ENCODE data around the gene STK38L. TPM values are rescaled to one million over a fixed set of nuclear protein-coding genes. Genes with fewer than 3 reads are reported as not detected.

STK38L gene
- total and polyA plus RNA-seq, 9 donors: 12.8 to 25.0 (median 20.5) TPM

GRCh38 chr12:27304856-27305255 is 60.8 kb downstream of the STK38L start:
- no peak overlapping the region for H3K27ac ChIP-seq (ENCODE audit: low read length)
- no peaks in the 10 kb centered on the region for H3K9me3 ChIP-seq (replicated peaks; ENCODE audit: control insufficient read depth, low read depth, low read length)

GRCh38 chr12:27305673-27306456 is 61.8 kb downstream of the STK38L start:
- H3K9me3 ChIP-seq (replicated peaks; ENCODE audit: control insufficient read depth, low read depth, low read length): no peaks in the 10 kb centered on the region
- WGBS (ENCODE audit: insufficient coverage): no CpG with 5 or more reads among the region's 1 CpG
- H3K36me3 ChIP-seq (ENCODE audit: control insufficient read depth, insufficient read depth, low read length): peaks cover 14% of the 10 kb centered on the region
- no peak overlapping the region for H3K4me3 ChIP-seq (ENCODE audit: low read length)
- no peak overlapping the region for H3K27ac ChIP-seq (ENCODE audit: low read length)
- DNase-seq: peak; percentile 51
- no peaks in the 10 kb centered on the region for H3K27me3 ChIP-seq (ENCODE audit: control insufficient read depth, insufficient read depth, low read length)
- H3K4me1 ChIP-seq (ENCODE audit: control insufficient read depth, insufficient read depth, low read length): no peaks in the 10 kb centered on the region

More at GRCh38 chr12:27304856-27305255, 60.8 kb downstream of the STK38L start:
- Histone ChIP-seq H3K27me3 (ENCODE audit: control insufficient read depth, insufficient read depth, low read length) (no peaks in the 10 kb centered on the region), H3K4me3 (ENCODE audit: low read length) (no peak overlapping the region), H3K4me1 (ENCODE audit: control insufficient read depth, insufficient read depth, low read length) (no peaks in the 10 kb centered on the region), H3K36me3 (ENCODE audit: control insufficient read depth, insufficient read depth, low read length) (peaks cover 12% of the 10 kb centered on the region)
- DNase-seq: no peak
- WGBS (ENCODE audit: insufficient coverage): no CpG with 5 or more reads among the region's 1 CpG

GRCh38 chr12:27309293-27309994 is 65.4 kb downstream of the STK38L start:
- no peaks in the 10 kb centered on the region for H3K4me1 ChIP-seq (ENCODE audit: control insufficient read depth, insufficient read depth, low read length)
- DNase-seq: no peak
- no peaks in the 10 kb centered on the region for H3K9me3 ChIP-seq (replicated peaks; ENCODE audit: control insufficient read depth, low read depth, low read length)
- peaks cover 10% of the 10 kb centered on the region for H3K36me3 ChIP-seq (ENCODE audit: control insufficient read depth, insufficient read depth, low read length)
- H3K27me3 ChIP-seq (ENCODE audit: control insufficient read depth, insufficient read depth, low read length): no peaks in the 10 kb centered on the region
- 79% methylated on average over 2 of the region's 2 CpGs for whole genome bisulfite sequencing (ENCODE audit: insufficient coverage)
- H3K27ac ChIP-seq (ENCODE audit: low read length): no peak overlapping the region
- H3K4me3 ChIP-seq (ENCODE audit: low read length): no peak overlapping the region

- Histone ChIP-seq H3K27ac (ENCODE audit: low read length) (no peak overlapping the region), H3K4me3 (ENCODE audit: low read length) (no peak overlapping the region), H3K36me3 (ENCODE audit: control insufficient read depth, insufficient read depth, low read length) (peaks cover 10% of the 10 kb centered on the region), H3K4me1 (ENCODE audit: control insufficient read depth, insufficient read depth, low read length) (no peaks in the 10 kb centered on the region), H3K9me3 (replicated peaks; ENCODE audit: control insufficient read depth, low read depth, low read length) (no peaks in the 10 kb centered on the region), H3K27me3 (ENCODE audit: control insufficient read depth, insufficient read depth, low read length) (no peaks in the 10 kb centered on the region)
- WGBS (ENCODE audit: insufficient coverage): 73% methylated on average over 1 of the region's 1 CpG
- DNase-seq: no peak
These were observed 65.9 kb downstream of the STK38L start for GRCh38 chr12:27309995-27310315.

- H3K4me1 ChIP-seq (ENCODE audit: control insufficient read depth, insufficient read depth, low read length): no peaks in the 10 kb centered on the region
- no peaks in the 10 kb centered on the region for H3K27me3 ChIP-seq (ENCODE audit: control insufficient read depth, insufficient read depth, low read length)
- H3K9me3 ChIP-seq (replicated peaks; ENCODE audit: control insufficient read depth, low read depth, low read length): no peaks in the 10 kb centered on the region
- H3K27ac ChIP-seq (ENCODE audit: low read length): no peak overlapping the region
- no peak overlapping the region for H3K4me3 ChIP-seq (ENCODE audit: low read length)
- no CpG with 5 or more reads among the region's 1 CpG for WGBS (ENCODE audit: insufficient coverage)
- H3K36me3 ChIP-seq (ENCODE audit: control insufficient read depth, insufficient read depth, low read length): peaks cover 5% of the 10 kb centered on the region
- no peak for DNase-seq
These were observed 72.9 kb downstream of the STK38L start for GRCh38 chr12:27316947-27317346.

GRCh38 chr12:27319409-27319808 is 75.3 kb downstream of the STK38L start:
- H3K36me3 ChIP-seq (ENCODE audit: control insufficient read depth, insufficient read depth, low read length): peaks cover 5% of the 10 kb centered on the region
- no CpG with 5 or more reads among the region's 1 CpG for WGBS (ENCODE audit: insufficient coverage)
- DNase-seq: no peak
- H3K27me3 ChIP-seq (ENCODE audit: control insufficient read depth, insufficient read depth, low read length): no peaks in the 10 kb centered on the region
- no peaks in the 10 kb centered on the region for H3K9me3 ChIP-seq (replicated peaks; ENCODE audit: control insufficient read depth, low read depth, low read length)
- H3K27ac ChIP-seq (ENCODE audit: low read length): no peak overlapping the region
- H3K4me1 ChIP-seq (ENCODE audit: control insufficient read depth, insufficient read depth, low read length): no peaks in the 10 kb centered on the region
- H3K4me3 ChIP-seq (ENCODE audit: low read length): no peak overlapping the region

- no peaks in the 10 kb centered on the region for H3K4me1 ChIP-seq (ENCODE audit: control insufficient read depth, insufficient read depth, low read length)
These were observed 75.8 kb downstream of the STK38L start for GRCh38 chr12:27319848-27320247.

GRCh38 chr12:27324530-27324929 is 80.4 kb downstream of the STK38L start:
- Histone ChIP-seq H3K27me3 (ENCODE audit: control insufficient read depth, insufficient read depth, low read length) (no peaks in the 10 kb centered on the region), H3K4me3 (ENCODE audit: low read length) (no peak overlapping the region), H3K36me3 (ENCODE audit: control insufficient read depth, insufficient read depth, low read length) (peaks cover 7% of the 10 kb centered on the region), H3K9me3 (replicated peaks; ENCODE audit: control insufficient read depth, low read depth, low read length) (no peaks in the 10 kb centered on the region), H3K27ac (ENCODE audit: low read length) (no peak overlapping the region), H3K4me1 (ENCODE audit: control insufficient read depth, insufficient read depth, low read length) (no peaks in the 10 kb centered on the region)
- DNase-seq: peak; percentile 13

More at GRCh38 chr12:27319848-27320247, 75.8 kb downstream of the STK38L start:
- H3K9me3 ChIP-seq (replicated peaks; ENCODE audit: control insufficient read depth, low read depth, low read length): no peaks in the 10 kb centered on the region
- H3K27me3 ChIP-seq (ENCODE audit: control insufficient read depth, insufficient read depth, low read length): no peaks in the 10 kb centered on the region
- no peak overlapping the region for H3K4me3 ChIP-seq (ENCODE audit: low read length)
- WGBS (ENCODE audit: insufficient coverage): 95% methylated on average over 2 of the region's 2 CpGs
- DNase-seq: no peak
- peaks cover 5% of the 10 kb centered on the region for H3K36me3 ChIP-seq (ENCODE audit: control insufficient read depth, insufficient read depth, low read length)
- H3K27ac ChIP-seq (ENCODE audit: low read length): no peak overlapping the region

- H3K9me3 ChIP-seq (replicated peaks; ENCODE audit: control insufficient read depth, low read depth, low read length): no peaks in the 10 kb centered on the region
- H3K36me3 ChIP-seq (ENCODE audit: control insufficient read depth, insufficient read depth, low read length): peaks cover 2% of the 10 kb centered on the region
- DNase-seq: no peak
- H3K27me3 ChIP-seq (ENCODE audit: control insufficient read depth, insufficient read depth, low read length): peaks cover 20% of the 10 kb centered on the region
- no peak overlapping the region for H3K4me3 ChIP-seq (ENCODE audit: low read length)
- no CpG with 5 or more reads among the region's 1 CpG for WGBS (ENCODE audit: insufficient coverage)
- peaks cover 7% of the 10 kb centered on the region for H3K4me1 ChIP-seq (ENCODE audit: control insufficient read depth, insufficient read depth, low read length)
- no peak overlapping the region for H3K27ac ChIP-seq (ENCODE audit: low read length)
These were observed 86.8 kb downstream of the STK38L start for GRCh38 chr12:27330846-27331245.

- WGBS (ENCODE audit: insufficient coverage): no CpG with 5 or more reads among the region's 7 CpGs
- DNase-seq: peak; percentile 21
- Histone ChIP-seq H3K27me3 (ENCODE audit: control insufficient read depth, insufficient read depth, low read length) (peaks cover 20% of the 10 kb centered on the region), H3K36me3 (ENCODE audit: control insufficient read depth, insufficient read depth, low read length) (peaks cover 2% of the 10 kb centered on the region), H3K9me3 (replicated peaks; ENCODE audit: control insufficient read depth, low read depth, low read length) (no peaks in the 10 kb centered on the region), H3K4me1 (ENCODE audit: control insufficient read depth, insufficient read depth, low read length) (peaks cover 7% of the 10 kb centered on the region), H3K4me3 (ENCODE audit: low read length) (no peak overlapping the region), H3K27ac (ENCODE audit: low read length) (no peak overlapping the region)
These were observed 87.3 kb downstream of the STK38L start for GRCh38 chr12:27331291-27331926.
